ENCODE measurements around the gene DDAH1. TPM values are rescaled to one million over a fixed set of nuclear protein-coding genes. Genes with fewer than 3 reads are reported as not detected.

The DDAH1 gene
- total and polyA plus RNA-seq, 4 donors = 25.8 to 42.7 (median 31.7) TPM

- Histone ChIP-seq H3K9me3 (ENCODE audit: control insufficient read depth in 4 of 4, low read length in 3 of 4) (no peaks in the 10 kb centered on the region), H3K36me3 (ENCODE audit: control insufficient read depth in 4 of 4, insufficient read depth in 3 of 4, low read depth in 1 of 4, low read length in 3 of 4) (no peaks in the 10 kb centered on the region), H3K4me1 (ENCODE audit: control insufficient read depth in 4 of 4, insufficient read depth in 4 of 4, low read length in 3 of 4) (peaks cover 0 to 7% (median 4%) of the 10 kb centered on the region in 4 donors), H3K4me3 (ENCODE audit: low read depth in 1 of 3, low read length in 3 of 3) (no peak overlapping the region), H3K27me3 (ENCODE audit: control insufficient read depth in 4 of 4, insufficient read depth in 4 of 4, low read length in 3 of 4) (no peaks in the 10 kb centered on the region), H3K9ac (ENCODE audit: low read depth in 1 of 2, low read length in 2 of 2) (no peak overlapping the region), H3K27ac (ENCODE audit: low read depth in 1 of 2, low read length in 2 of 2) (no peak overlapping the region)
- TF ChIP-seq CTCF (IDR thresholded peaks at IDR 0.05; ENCODE audit: low read depth, low read length, missing input control) = peak; percentile 70
- peak; percentile 91 to 94 for TF ChIP-seq RAD21 (IDR thresholded peaks at IDR 0.05)
- no peak for TF ChIP-seq HNF4G (IDR thresholded peaks at IDR 0.05)
- no peak for TF ChIP-seq REST (IDR thresholded peaks at IDR 0.05)
- TF ChIP-seq FOXA2 (IDR thresholded peaks at IDR 0.05) = no peak
- TF ChIP-seq HNF4A (conservative IDR thresholded peaks at IDR 0.05) = peak in 1 of 2 donors; percentile 10
- TF ChIP-seq YY1 (IDR thresholded peaks at IDR 0.05) = no peak
- TF ChIP-seq JUND (IDR thresholded peaks at IDR 0.05) = no peak
- peak; percentile 35 for DNase-seq (ENCODE audit: low spot score)
- 39% methylated on average over 3 of the region's 3 CpGs for WGBS
Measured at GRCh38 chr1:85502625-85503083, 37.7 kb upstream of the DDAH1 start.

GRCh38 chr1:85502171-85502570 is 37.2 kb upstream of the DDAH1 start:
- DNase-seq (ENCODE audit: low spot score) = no peak
- Histone ChIP-seq H3K36me3 (ENCODE audit: control insufficient read depth in 4 of 4, insufficient read depth in 3 of 4, low read depth in 1 of 4, low read length in 3 of 4) (no peaks in the 10 kb centered on the region), H3K9me3 (ENCODE audit: control insufficient read depth in 4 of 4, low read length in 3 of 4) (no peaks in the 10 kb centered on the region), H3K4me1 (ENCODE audit: control insufficient read depth in 4 of 4, insufficient read depth in 4 of 4, low read length in 3 of 4) (peaks cover 0 to 7% (median 4%) of the 10 kb centered on the region in 4 donors), H3K9ac (ENCODE audit: low read depth in 1 of 2, low read length in 2 of 2) (no peak overlapping the region), H3K4me3 (ENCODE audit: low read depth in 1 of 3, low read length in 3 of 3) (no peak overlapping the region), H3K27ac (ENCODE audit: low read depth in 1 of 2, low read length in 2 of 2) (no peak overlapping the region), H3K27me3 (ENCODE audit: control insufficient read depth in 4 of 4, insufficient read depth in 4 of 4, low read length in 3 of 4) (no peaks in the 10 kb centered on the region)
- TF ChIP-seq HNF4A (conservative IDR thresholded peaks at IDR 0.05) (peak in 1 of 2 donors; percentile 19), ATF3 (IDR thresholded peaks at IDR 0.05) (no peak), YY1 (IDR thresholded peaks at IDR 0.05) (no peak), NR2F2 (IDR thresholded peaks at IDR 0.05) (no peak), FOXA2 (IDR thresholded peaks at IDR 0.05) (peak; percentile 45)
- 40% methylated on average over 4 of the region's 4 CpGs for WGBS

GRCh38 chr1:85501355-85501898 is 36.5 kb upstream of the DDAH1 start:
- no peak for TF ChIP-seq ATF3 (IDR thresholded peaks at IDR 0.05)
- Histone ChIP-seq H3K27me3 (ENCODE audit: control insufficient read depth in 4 of 4, insufficient read depth in 4 of 4, low read length in 3 of 4) (no peaks in the 10 kb centered on the region), H3K27ac (ENCODE audit: low read depth in 1 of 2, low read length in 2 of 2) (no peak overlapping the region), H3K36me3 (ENCODE audit: control insufficient read depth in 4 of 4, insufficient read depth in 3 of 4, low read depth in 1 of 4, low read length in 3 of 4) (no peaks in the 10 kb centered on the region), H3K9ac (ENCODE audit: low read depth in 1 of 2, low read length in 2 of 2) (no peak overlapping the region), H3K9me3 (ENCODE audit: control insufficient read depth in 4 of 4, low read length in 3 of 4) (no peaks in the 10 kb centered on the region), H3K4me3 (ENCODE audit: low read depth in 1 of 3, low read length in 3 of 3) (no peak overlapping the region), H3K4me1 (ENCODE audit: control insufficient read depth in 4 of 4, insufficient read depth in 4 of 4, low read length in 3 of 4) (peaks cover 0 to 7% (median 4%) of the 10 kb centered on the region in 4 donors)
- 60% methylated on average over 2 of the region's 2 CpGs for WGBS
- no peak for DNase-seq (ENCODE audit: low spot score)
